Transverse colon (tissue), 4 donors: Measurements from ENCODE around the gene TMEM178B.
"Not testable (repeated sequence)": the region's sequence is repeated elsewhere in the genome, so short reads cannot be mapped to it uniquely, and the experiment has no call there.

Experiments
- EP300 ChIP-seq: sonication (generic); formaldehyde crosslinking; IDR thresholded peaks from one replicate; pipeline ENCODE4 v1.6.1; 2017; ENCODE audit warnings: antibody characterized with exemption, low read depth
- POLR2A ChIP-seq: fragments of 450-650 bp; IDR thresholded peaks from one replicate; pipeline ENCODE4 v1.6.1; 2016; ENCODE audit warnings: antibody characterized with exemption, mild to moderate bottlenecking, moderate library complexity
- POLR2AphosphoS5 ChIP-seq, 3 donors: sonication (generic); formaldehyde crosslinking; IDR thresholded peaks; one replicate each; pipeline ENCODE4 v1.6.1; 2016; ENCODE audit warnings: antibody characterized with exemption in 3 of 3
- TF ChIP-seq, protein P1 (sequence below), 5 experiments: fragments of 200-600 bp in 3 of 5; fragments of 450-650 bp in 2 of 5; sonication (generic) in 3 of 5; IDR thresholded peaks; 1 replicate in 2 of 5; 2 replicates in 3 of 5; pipeline ENCODE4 v1.5.1; 2016 to 2017; ENCODE audit warnings: antibody characterized with exemption in 5 of 5, inconsistent platforms in 3 of 5, mild to moderate bottlenecking in 2 of 5, moderate library complexity in 1 of 5

DNA sequence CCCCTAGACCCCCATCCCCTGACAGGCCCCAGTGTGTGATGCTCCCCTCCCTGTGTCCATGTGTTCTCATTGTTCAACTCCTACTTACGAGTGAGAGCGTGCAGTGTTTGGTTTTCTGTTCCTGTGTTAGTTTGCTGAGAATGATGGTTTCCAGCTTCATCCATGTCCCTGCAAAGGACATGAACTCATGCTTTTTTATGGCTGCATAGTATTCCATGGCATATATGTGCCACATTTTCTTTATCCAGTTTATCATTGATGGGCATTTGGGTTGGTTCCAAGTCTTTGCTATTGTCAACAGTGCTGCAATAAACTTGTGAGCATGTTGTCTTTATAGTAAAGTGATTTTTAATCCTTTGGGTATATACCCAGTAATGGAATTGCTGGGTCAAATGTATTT lies 42.8 kb downstream of the TMEM178B start:
- not testable (repeated sequence) for TF ChIP-seq POLR2A; POLR2AphosphoS5 (IDR thresholded peaks at IDR 0.05); EP300
- TF ChIP-seq, protein P1, sequence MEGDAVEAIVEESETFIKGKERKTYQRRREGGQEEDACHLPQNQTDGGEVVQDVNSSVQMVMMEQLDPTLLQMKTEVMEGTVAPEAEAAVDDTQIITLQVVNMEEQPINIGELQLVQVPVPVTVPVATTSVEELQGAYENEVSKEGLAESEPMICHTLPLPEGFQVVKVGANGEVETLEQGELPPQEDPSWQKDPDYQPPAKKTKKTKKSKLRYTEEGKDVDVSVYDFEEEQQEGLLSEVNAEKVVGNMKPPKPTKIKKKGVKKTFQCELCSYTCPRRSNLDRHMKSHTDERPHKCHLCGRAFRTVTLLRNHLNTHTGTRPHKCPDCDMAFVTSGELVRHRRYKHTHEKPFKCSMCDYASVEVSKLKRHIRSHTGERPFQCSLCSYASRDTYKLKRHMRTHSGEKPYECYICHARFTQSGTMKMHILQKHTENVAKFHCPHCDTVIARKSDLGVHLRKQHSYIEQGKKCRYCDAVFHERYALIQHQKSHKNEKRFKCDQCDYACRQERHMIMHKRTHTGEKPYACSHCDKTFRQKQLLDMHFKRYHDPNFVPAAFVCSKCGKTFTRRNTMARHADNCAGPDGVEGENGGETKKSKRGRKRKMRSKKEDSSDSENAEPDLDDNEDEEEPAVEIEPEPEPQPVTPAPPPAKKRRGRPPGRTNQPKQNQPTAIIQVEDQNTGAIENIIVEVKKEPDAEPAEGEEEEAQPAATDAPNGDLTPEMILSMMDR (IDR thresholded peaks at IDR 0.05), result not testable (repeated sequence)
